ENCODE data around the gene PRKCD.

- no peak for TF ChIP-seq ZFP3 (CRISPR knock-in tag; IDR thresholded peaks at IDR 0.05)
- no peak for TF ChIP-seq PPARA (CRISPR knock-in tag; IDR thresholded peaks at IDR 0.05; ENCODE audit: borderline replicate concordance)
- no peak for TF ChIP-seq ZC3H10 (CRISPR knock-in tag; IDR thresholded peaks at IDR 0.05)
- no peak for TF ChIP-seq ZFP30 (CRISPR knock-in tag; IDR thresholded peaks at IDR 0.05)
- TF ChIP-seq ARNTL (CRISPR knock-in tag; IDR thresholded peaks at IDR 0.05; ENCODE audit: borderline replicate concordance, low read depth), result no peak
- TF ChIP-seq ZNF70 (CRISPR knock-in tag; IDR thresholded peaks at IDR 0.05), result no peak
- TF ChIP-seq BACH2 (CRISPR knock-in tag; IDR thresholded peaks at IDR 0.05; ENCODE audit: borderline replicate concordance), result no peak
- TF ChIP-seq CSDC2 (CRISPR knock-in tag; IDR thresholded peaks at IDR 0.05), result no peak
- no peak for TF ChIP-seq ISL1 (CRISPR knock-in tag; IDR thresholded peaks at IDR 0.05)
Observed at GRCh38 chr3:53223541-53223966, 62.5 kb downstream of the PRKCD start.

Measured in SK-N-SH treated with all-trans-retinoic acid at 6 μM for 48 hours (cell line).